ENCODE results near the gene SH2D6. TPM values are rescaled to one million over a fixed set of nuclear protein-coding genes. Genes with fewer than 3 reads are reported as not detected.
A peak's percentile ranks its signal among the peaks of the same experiment; 100 is the strongest.

SH2D6 gene
- total and polyA plus RNA-seq, 9 of the 15 experiments (the other 6 are each of a cell fraction or from before 2014, with no cell fraction given), result 0.07 to 0.76 (median 0.33) TPM; not detected in 2

DNA sequence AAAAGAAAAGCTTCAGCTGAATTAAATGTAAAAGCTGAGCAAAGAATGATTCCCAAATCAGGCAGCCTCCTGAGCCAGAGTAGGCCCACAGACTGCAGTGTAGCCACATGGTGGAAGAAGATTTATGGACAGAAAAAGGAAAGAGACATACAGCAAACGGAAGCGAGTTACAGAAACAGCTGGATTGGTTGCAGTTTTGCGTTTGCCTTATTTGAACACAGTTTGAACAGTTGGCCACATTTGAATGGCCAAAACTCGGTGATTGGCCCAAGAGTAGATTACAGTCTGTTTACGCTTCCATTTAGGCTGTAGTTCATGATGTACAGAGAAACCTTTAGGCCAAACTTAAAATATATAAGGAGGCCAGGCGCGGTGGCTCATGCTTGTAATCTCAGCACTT, 35.1 kb downstream of the SH2D6 start:
- DNase-seq (ENCODE audit: extremely low read depth in 1 of 4, low spot score in 3 of 4) (no peak), ATAC-seq (no peak), FAIRE-seq (peak; percentile 26)
- 64% methylated on average over 7 of the region's 7 CpGs for WGBS (ENCODE audit: insufficient coverage, low coverage, missing lambda C conversion rate)
- Histone ChIP-seq H3K9me3 (replicated peaks; ENCODE audit: control insufficient read depth, insufficient read depth, low read depth, low read length) (no peaks in the 10 kb centered on the region; the same call in 1 of the 2 replicates), H3K4me3 (no peak overlapping the region), H3K4me2 (ENCODE audit: insufficient read depth, low read length) (no peak overlapping the region), H4K20me1 (replicated peaks; ENCODE audit: control insufficient read depth, insufficient read depth, low read length) (no peaks in the 10 kb centered on the region), H3K36me3 (ENCODE audit: control insufficient read depth, insufficient read depth, low read length) (no peaks in the 10 kb centered on the region), H3K27ac (ENCODE audit: extremely low read depth, low read depth, low read length) (no peak overlapping the region), H3K9me1 (ENCODE audit: control insufficient read depth, insufficient read depth, low read length) (no peaks in the 10 kb centered on the region), H2AFZ (ENCODE audit: low read depth, low read length) (0 out of 2 replicates have a peak overlapping the region, but pooled peaks have one; percentile 36), H3K9ac (ENCODE audit: insufficient read depth in 1 of 2, low read depth in 2 of 2, low read length in 2 of 2) (no peak overlapping the region), H3K4me1 (replicated peaks in 1 of 2; ENCODE audit: control insufficient read depth in 2 of 2, insufficient read depth in 2 of 2, low read length in 2 of 2) (peaks cover 0 to 6% of the 10 kb centered on the region in 2 experiments; a peak in 2 of 5 replicates), H3K79me2 (ENCODE audit: control insufficient read depth, insufficient read depth, low read length) (no peaks in the 10 kb centered on the region), H3K27me3 (ENCODE audit: control insufficient read depth in 2 of 2, insufficient read depth in 2 of 2, low read length in 2 of 2) (no peaks in the 10 kb centered on the region)
- BruUV-seq (replicated peaks), result no TSS peak
- intact Hi-C loops (cut with micrococcal nuclease), result no loop called here
- CTCF ChIA-PET (ENCODE audit: low intra/inter-chr PET ratio), result no interaction called here
- POLR2A ChIA-PET, result no interaction called here
- in situ Hi-C loops (cut with MboI), result no loop called here
- TF ChIP-seq FOXM1 (IDR thresholded peaks at IDR 0.05; ENCODE audit: low read depth) (peak; percentile 62; the same call in 1 of the 2 replicates), FOXM1 (CRISPR knock-in tag; IDR thresholded peaks at IDR 0.05; ENCODE audit: low read depth) (no peak), MEIS2 (IDR thresholded peaks at IDR 0.05; ENCODE audit: partially characterized antibody) (peak; percentile 25), CBX1 (IDR thresholded peaks at IDR 0.05; ENCODE audit: low read depth) (no peak), BCL6 (CRISPR knock-in tag; IDR thresholded peaks at IDR 0.05) (no peak)

- intact Hi-C loops (cut with micrococcal nuclease) (no loop called here), in situ Hi-C loops (cut with MboI) (no loop called here)
- peak in 2 of 4 experiments; percentile 11 to 37 for DNase-seq (ENCODE audit: extremely low read depth in 1 of 4, low spot score in 3 of 4)
- POLR2A ChIA-PET, result interaction anchor here (0.6 to 3.3 kb wide), 7 partner anchors 10 to 434 kb away, joined by 3 to 25 read pairs (median 5); partner anchors contain the start of gene MAT2A
- CTCF ChIA-PET (ENCODE audit: low intra/inter-chr PET ratio), result no interaction called here
- Histone ChIP-seq H3K4me2 (ENCODE audit: insufficient read depth, low read length) (peak overlapping the region; percentile 19; the same call in 1 of the 2 replicates), H3K36me3 (ENCODE audit: control insufficient read depth, insufficient read depth, low read length) (no peaks in the 10 kb centered on the region), H3K27ac (ENCODE audit: extremely low read depth, low read depth, low read length) (no peak overlapping the region), H2AFZ (ENCODE audit: low read depth, low read length) (peak overlapping the region; percentile 59; the same call in 1 of the 2 replicates), H3K9ac (ENCODE audit: insufficient read depth in 1 of 2, low read depth in 2 of 2, low read length in 2 of 2) (no peak overlapping the region; a peak in 1 of 4 replicates), H3K27me3 (ENCODE audit: control insufficient read depth in 2 of 2, insufficient read depth in 2 of 2, low read length in 2 of 2) (no peaks in the 10 kb centered on the region), H3K79me2 (ENCODE audit: control insufficient read depth, insufficient read depth, low read length) (no peaks in the 10 kb centered on the region), H3K9me3 (replicated peaks; ENCODE audit: control insufficient read depth, insufficient read depth, low read depth, low read length) (no peaks in the 10 kb centered on the region; the same call in 1 of the 2 replicates), H3K9me1 (ENCODE audit: control insufficient read depth, insufficient read depth, low read length) (no peaks in the 10 kb centered on the region), H3K4me1 (replicated peaks in 1 of 2; ENCODE audit: control insufficient read depth in 2 of 2, insufficient read depth in 2 of 2, low read length in 2 of 2) (peaks cover 2 to 10% of the 10 kb centered on the region in 2 experiments; a peak in 2 of 5 replicates), H3K4me3 (no peak overlapping the region), H4K20me1 (replicated peaks; ENCODE audit: control insufficient read depth, insufficient read depth, low read length) (no peaks in the 10 kb centered on the region)
- no TSS peak for BruUV-seq (replicated peaks)
- peak; percentile 77 for ATAC-seq
- FAIRE-seq, result peak; percentile 49
- 0% methylated on average over 1 of the region's 1 CpG for WGBS (ENCODE audit: insufficient coverage, low coverage, missing lambda C conversion rate)
- TF ChIP-seq FOXJ2 (tag; IDR thresholded peaks at IDR 0.05) (no peak), MAFK (IDR thresholded peaks at IDR 0.05; ENCODE audit: low read length) (peak; percentile 82), ILF3 (IDR thresholded peaks at IDR 0.05; ENCODE audit: borderline replicate concordance) (no peak), RBM25 (IDR thresholded peaks at IDR 0.05; ENCODE audit: low read depth, low read length, severe bottlenecking) (peak; percentile 7), MAZ (CRISPR knock-in tag; conservative IDR thresholded peaks at IDR 0.05 in 1 of 2, IDR thresholded peaks at IDR 0.05 in 1 of 2) (0 out of 4 replicates have a peak, but pooled peaks of 1 of the 2 experiments have one; percentile 30), ZNF431 (CRISPR knock-in tag; IDR thresholded peaks at IDR 0.05) (no peak)
Measured at GRCh38 chr2:85455552-85456090, 37.1 kb downstream of the SH2D6 start.

Measured in K562 (cell line).